Measurements from ENCODE around the gene MPPED2.

DNA sequence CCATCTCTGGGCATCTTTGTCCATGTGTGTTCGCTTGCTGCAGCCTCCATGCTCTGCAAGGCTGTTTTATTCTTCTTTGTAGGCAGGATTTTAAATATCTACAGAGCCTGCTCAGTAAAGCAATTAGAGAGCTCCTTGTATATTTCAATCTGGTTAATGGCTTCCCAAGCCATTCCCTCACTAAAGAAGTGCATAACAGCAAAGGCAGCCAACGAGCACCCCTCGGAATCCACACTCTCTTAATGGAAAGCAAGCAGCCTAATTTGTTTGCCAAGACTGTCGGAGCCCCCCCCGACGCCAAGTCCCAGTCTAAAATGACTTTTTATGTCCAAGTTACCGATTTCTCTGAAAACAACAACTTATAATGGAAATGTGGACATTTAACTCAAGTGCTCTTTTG, 139.6 kb downstream of the MPPED2 start:
- TF ChIP-seq SP1 (CRISPR knock-in tag; conservative IDR thresholded peaks at IDR 0.05) (no peak), CTCF (IDR thresholded peaks at IDR 0.05) (no peak), CBFB (CRISPR knock-in tag; IDR thresholded peaks at IDR 0.05; ENCODE audit: low read depth) (no peak), NFYB (CRISPR knock-in tag; conservative IDR thresholded peaks at IDR 0.05; ENCODE audit: low read depth) (no peak), USF2 (CRISPR knock-in tag; IDR thresholded peaks at IDR 0.05) (no peak)
- TF ChIP-seq, protein P1, sequence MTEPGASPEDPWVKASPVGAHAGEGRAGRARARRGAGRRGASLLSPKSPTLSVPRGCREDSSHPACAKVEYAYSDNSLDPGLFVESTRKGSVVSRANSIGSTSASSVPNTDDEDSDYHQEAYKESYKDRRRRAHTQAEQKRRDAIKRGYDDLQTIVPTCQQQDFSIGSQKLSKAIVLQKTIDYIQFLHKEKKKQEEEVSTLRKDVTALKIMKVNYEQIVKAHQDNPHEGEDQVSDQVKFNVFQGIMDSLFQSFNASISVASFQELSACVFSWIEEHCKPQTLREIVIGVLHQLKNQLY (CRISPR knock-in tag; IDR thresholded peaks at IDR 0.05), result no peak
- TF ChIP-seq, protein P2, sequence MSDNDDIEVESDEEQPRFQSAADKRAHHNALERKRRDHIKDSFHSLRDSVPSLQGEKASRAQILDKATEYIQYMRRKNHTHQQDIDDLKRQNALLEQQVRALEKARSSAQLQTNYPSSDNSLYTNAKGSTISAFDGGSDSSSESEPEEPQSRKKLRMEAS (CRISPR knock-in tag; IDR thresholded peaks at IDR 0.05), result no peak
